GM19351 (cell line): Measurements from ENCODE around the gene TBC1D9.

ENCODE experiments used
- ATAC-seq: cut with Tn5 transposase; IDR thresholded peaks from one replicate; pipeline ENCODE4 v1.9.1; 2021; ENCODE audit warnings: mild to moderate bottlenecking, moderate library complexity; ENCODE audit not compliant: unreplicated experiment

TBC1D9 gene

DNA sequence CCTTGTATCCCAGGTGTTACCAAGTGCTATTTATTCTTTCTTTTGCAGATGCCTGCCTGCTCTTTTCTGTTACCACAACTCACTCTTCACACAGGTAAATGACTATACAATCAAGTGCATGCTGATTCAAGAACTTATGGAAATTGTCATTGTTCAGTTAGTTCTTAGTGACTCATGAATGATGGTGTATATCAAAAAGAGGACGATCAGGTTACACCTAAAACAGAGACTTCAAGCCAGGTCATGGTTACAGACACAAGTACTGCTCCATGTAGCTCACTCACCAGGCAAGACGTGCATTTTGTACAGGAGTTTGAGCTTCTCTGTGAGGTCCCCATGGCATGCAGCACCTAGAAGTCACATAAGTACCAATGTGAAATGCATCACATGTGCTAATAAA is 128.2 kb downstream of the TBC1D9 start:
- no peak for ATAC-seq

DNA sequence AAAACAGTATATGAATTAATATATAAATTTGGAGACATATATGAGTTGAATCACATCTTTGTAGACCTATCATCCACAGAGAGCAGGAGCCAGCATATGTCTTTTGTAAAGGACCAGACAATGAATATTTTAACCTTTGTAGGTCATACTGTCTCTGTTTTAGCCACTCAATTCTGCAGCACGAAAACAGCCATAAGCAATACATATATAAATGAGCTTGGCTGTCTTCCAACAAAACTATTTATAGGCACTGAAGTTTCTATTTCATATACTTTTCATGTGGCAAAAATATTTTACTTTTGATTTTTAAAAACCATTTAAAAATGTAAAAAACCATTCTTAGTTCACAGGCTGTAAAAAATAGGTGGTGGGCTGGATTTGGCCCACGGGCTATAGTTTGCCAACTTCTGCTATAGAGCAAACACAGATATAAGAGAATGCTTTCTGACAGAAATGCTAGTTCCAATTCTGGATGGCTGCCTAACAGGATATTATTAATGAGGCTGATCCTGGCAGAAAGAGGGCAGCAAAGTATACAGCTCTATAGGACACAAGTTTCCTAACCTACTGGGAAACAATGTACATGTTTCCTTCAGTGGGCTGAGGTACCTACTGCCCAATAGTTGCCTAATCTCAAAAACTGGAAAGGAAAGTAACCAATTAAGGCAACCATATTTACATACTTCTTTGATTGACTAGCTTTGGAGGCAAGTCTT is 129.4 kb downstream of the TBC1D9 start:
- ATAC-seq = no peak

- no peak for ATAC-seq
Measured at GRCh38 chr4:140622333-140622958, 133.7 kb downstream of the TBC1D9 start.

- ATAC-seq = no peak
Measured at GRCh38 chr4:140621161-140621560, 135.0 kb downstream of the TBC1D9 start.

DNA sequence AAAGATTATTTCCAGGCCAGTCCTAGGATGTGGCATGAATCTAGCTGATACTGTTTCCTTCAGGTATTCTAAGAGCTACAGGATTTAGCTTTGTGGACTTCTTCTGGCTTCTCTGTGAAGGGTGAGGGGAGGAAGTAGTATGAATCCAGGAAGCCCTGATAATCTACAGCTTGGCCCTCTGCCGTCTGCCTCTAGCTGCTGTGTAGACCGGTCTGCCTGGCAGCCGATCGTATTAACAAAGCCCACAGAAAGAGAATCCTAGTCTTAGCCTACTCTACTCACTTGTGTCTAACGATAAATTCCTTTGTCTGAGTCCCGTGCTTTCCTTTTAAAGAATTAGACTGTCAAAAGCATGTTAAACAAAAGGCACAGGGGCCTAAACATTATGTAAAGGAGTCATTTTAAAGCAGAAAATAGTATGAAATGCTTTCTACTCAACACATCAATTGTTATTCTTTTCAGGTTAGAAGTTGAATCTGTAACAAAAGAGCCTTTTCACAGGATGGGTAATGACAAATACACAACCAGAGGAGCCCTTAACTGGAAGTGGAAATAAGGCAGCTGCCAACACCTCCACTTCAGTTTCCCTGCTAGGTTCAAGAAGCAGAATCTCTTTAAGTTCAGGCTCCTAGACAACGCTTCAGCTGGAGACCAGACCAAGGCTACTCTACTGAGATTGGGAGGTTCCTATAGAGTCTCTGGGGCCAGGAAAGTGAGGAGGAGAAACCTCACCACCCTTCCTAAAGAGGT is 138.5 kb downstream of the TBC1D9 start:
- no peak for ATAC-seq

GRCh38 chr4:140615451-140615850 is 140.7 kb downstream of the TBC1D9 start:
- ATAC-seq = no peak

- no peak for ATAC-seq
Measured at GRCh38 chr4:140612357-140612756, 143.8 kb downstream of the TBC1D9 start.

GRCh38 chr4:140611854-140612253 is 144.3 kb downstream of the TBC1D9 start:
- no peak for ATAC-seq

DNA sequence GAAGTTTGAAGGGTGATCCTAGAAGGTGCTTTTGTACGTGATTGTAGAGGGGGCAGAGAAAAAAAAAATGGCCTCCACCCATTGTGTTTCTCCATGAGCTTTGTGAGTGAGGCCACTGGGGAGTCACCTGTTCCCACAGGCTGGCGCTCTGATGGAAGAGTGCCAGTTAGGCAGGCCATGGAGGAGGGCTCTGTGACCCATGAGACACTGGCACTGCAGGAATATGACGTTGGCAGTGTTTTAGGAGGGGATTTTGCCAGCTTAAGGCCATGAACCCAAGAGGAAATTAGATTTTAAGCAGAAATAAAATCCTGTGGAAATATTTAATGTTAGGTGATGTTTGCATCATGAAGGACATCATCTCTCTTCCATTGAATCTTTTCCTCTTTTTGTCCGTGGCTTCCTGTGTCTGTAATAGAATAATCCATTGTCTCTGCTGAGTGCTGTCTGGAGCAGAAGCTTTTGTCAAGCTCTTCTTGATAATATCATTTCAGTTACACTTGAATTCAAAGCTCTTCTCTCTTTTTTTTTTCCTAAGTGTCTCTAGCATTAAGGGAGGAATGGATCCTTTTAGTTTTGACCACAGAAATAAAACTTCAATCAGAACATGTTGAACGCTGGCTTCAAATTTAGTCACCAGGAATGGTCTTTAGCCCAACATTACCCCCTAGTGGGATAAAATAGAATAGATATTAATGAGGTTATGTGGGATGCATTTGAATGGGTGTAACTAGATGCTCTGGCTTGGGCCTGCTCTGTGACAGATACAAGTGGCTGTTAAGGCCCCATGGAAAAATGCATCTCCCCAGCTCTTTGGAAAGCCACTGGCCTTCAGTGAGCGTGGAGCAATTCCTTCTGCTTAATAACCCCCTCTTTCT is 146.4 kb downstream of the TBC1D9 start:
- ATAC-seq = peak; percentile 84

DNA sequence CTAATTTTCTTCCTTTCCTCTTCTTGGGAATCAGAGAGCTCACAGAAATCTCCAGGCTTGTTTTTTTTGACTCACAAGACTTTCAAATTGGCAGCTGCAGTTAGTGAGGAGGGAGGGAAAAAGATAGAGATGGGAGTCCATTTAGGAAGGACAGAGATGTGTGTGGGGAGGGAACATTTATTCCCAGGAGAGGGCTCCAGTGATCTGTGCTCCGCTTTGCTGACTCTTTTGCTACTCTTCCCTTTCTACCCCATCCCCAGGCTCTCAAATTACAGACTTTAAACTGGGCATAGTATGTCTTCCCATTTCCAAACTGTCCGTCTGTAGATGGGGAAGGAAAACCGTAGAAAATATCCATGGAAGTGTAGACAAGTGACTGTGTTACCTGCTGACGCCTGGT is 148.3 kb downstream of the TBC1D9 start:
- ATAC-seq = no peak

- ATAC-seq = no peak
Measured at GRCh38 chr4:140604544-140604943, 151.6 kb downstream of the TBC1D9 start.

DNA sequence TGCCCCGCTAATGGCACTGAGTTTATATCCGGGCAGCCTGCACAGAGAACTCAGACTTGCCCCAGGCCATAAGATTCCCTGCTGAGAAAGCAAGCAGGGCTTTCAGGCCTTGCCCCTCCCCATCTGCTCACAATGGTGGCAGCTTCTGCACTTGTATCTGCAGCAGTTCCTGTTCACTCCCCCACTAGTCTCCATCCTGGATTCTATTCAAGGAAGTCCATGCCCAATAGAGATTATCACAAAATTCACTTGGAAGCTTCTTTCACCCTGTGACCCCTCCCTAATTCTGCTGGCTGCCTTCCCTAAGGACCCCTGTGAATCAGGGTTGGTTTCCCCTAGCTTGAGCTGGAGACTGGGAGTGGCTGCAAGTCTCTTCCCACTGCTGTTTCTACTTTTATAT is 152.9 kb downstream of the TBC1D9 start:
- no peak for ATAC-seq

DNA sequence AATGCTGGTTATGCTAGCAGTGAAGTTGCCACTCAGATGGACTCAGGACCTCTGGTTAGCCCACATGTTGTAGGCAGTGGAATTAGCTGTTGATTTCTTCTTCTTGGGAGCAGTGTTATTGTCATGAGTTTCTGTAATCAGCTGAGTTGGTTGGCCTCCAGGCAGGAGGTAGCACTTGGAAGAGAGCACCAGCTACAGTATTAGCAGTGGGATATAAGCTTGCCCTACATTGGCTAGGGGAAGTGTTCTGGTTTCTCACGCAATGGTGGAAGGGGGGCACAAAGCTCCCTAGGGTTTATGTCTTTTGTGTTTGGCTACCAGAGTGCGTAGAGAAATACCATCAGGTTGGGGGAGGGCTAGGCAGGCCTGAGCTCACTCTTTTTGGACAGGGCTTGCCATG is 153.5 kb downstream of the TBC1D9 start:
- no peak for ATAC-seq

- no peak for ATAC-seq
Measured at GRCh38 chr4:140600408-140600807, 155.8 kb downstream of the TBC1D9 start.

DNA sequence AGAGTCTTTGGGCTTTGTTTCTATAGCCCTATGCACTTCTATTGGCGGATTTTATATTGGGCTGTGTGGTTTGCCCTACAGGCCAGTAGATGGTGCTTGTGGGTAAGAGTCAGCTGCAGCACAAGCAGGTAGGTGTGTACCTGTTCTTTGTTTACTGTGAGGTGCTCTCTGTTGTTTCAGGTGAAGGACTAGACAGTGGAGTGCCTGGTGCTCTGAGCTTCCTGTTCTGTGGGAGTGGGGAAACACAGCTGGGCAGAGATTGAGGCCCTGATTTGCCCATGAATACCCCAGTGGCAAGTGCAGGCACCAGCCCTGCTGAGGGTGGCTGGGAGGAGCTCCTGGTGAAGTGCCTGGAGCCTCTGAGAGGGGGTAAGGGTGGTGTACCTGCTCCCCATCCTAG is 161.1 kb downstream of the TBC1D9 start:
- ATAC-seq = peak; percentile 99

- no peak for ATAC-seq
Measured at GRCh38 chr4:140584439-140584838, 171.7 kb downstream of the TBC1D9 start.

- no peak for ATAC-seq
Measured at GRCh38 chr4:140581078-140581477, 175.1 kb downstream of the TBC1D9 start.

DNA sequence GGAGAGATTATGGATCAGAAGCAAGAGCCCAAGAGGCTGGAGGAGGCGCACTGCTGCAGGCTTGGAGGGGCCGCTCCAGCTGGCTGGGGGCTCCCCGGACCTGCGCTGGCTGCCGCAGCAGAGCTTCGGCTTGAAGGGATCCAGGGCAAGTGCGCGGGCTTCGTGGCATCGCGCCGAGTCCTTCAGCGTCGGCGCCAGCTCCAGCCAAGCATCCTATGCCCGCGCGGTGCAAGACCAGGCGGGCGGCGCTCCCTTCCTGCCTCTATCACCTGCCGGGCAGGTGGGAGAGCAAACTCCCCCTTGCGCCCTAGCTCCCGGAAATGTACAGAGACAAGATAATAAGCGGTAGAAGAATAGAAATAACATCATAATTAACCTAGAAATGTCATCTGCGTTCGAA is 176.9 kb downstream of the TBC1D9 start:
- ATAC-seq = no peak

GRCh38 chr4:140575489-140575888 is 180.7 kb downstream of the TBC1D9 start:
- ATAC-seq = no peak

DNA sequence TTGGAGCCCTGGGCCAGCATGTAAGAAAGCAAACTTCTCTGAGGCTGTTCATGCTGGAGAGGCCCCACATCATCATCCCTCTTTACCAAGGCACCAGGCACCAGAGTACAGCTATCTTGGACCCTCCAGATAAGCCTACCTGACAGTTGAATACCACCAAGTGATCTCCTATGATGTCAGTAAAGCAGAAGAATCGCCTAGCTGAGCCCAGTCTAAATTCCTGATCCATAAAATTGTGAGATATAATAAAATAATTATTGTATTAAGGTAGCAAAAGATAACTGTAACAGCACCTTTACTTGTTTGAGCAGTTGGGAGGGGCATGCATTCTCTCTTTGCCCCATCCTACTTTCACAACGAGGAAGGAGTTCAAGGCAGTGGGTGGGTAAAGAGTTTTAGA is 184.6 kb downstream of the TBC1D9 start:
- no peak for ATAC-seq
